NCI-H2029 (cell line): ENCODE data around the gene CHMP1A.
"Not testable (repeated sequence)": the region's sequence is repeated elsewhere in the genome, so short reads cannot be mapped to it uniquely, and the experiment has no call there.

ENCODE experiments used
- DNase-seq: peaks from one replicate; lab custom pipeline; 2025; lab: John Stamatoyannopoulos, UW

Gene CHMP1A

DNA sequence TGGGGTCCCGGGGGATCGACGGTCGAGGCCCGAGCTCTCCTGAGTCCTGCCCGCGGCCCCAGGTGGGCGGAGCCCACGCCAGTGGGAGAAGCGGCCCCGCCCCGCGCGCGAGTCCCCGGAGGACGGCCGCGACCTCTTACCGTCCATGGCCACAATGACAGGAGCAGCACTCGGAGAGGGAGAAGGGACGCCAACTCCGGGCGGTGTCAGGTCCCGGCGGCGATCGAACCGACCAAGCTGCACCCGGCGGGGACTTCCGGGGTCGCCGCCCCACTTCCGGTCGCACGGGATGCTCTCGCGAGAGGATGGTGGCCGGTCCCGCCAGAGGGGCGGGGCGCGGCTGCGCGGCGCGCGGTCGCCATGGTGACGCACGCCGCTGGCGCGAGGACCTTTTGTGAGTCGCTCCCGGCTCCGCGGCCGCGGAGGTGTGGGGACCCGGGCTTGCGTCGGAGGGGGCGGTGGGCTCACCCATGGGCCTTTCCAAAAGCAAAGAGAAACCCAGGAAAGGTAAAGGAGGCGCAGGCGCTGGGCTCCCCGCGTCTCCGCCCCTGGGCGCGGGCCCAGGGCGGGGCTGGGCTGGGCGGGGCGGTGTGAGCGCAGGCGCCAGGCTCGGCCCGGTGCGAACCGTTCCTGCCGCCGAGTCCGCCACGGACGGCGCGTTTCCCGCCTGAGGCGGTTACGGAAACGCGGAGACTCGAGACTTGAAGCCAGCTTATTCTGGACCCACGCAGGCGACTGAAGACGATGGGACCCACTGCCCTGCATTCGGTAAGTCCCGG lies at the start of gene CHMP1A, which contains the start of gene SPATA33:
TSS of gene CHMP1A (minus strand) at position 267 of the 779 bp plus-strand sequence. CDS start at position 147, 120 bp downstream.
TSS of gene SPATA33 (plus strand) at position 395 of the 779 bp plus-strand sequence. CDS start at position 471, 76 bp downstream.
- peak; percentile 68 for DNase-seq

- no peak for DNase-seq
These were observed 49.2 kb upstream of the CHMP1A start for GRCh38 chr16:89706518-89707260.

DNA sequence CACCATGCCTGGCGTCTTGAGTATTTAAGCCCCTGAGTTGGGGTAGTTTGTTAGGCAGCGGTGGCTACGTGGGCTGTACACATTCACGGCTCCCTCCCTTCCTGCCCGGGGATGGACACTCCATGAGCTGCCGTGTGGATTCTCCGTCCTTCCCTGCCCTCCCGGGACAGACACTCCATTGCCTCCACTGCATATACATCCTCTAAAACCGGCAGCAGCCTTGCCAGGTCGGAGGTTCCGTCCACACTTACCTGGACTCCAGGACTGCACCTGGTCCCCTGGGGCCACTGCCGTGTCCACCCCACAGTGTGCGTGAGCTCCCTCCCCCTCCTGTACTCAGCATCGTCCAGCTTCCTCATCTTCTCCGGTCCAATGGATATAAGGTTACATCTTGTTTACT lies 47.5 kb upstream of the CHMP1A start:
- DNase-seq: no peak

DNA sequence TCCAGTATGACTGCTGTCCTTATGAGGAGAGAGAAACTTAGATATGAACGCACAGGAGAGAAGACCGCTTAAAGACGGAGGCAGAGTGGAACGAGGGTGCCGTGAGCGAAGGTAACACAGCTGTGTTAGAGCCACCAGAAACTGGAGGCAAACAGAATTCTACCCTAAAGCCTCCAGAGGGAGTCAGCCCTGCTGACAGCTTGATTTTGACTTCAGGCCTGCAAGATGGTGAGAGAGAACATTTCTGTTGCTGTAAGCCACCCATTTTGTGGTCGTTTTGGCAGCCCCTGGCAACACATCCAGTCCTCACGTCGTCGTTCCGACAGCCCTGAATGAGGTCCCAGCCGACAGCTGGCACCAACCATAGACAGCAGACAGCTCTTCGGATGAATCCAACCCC lies 46.8 kb upstream of the CHMP1A start:
- no peak for DNase-seq

GRCh38 chr16:89701425-89702406 lies 44.2 kb upstream of the CHMP1A start, which contains the start of gene SPATA2L:
Gene SPATA2L (minus strand): TSS chr16:89701705. CDS start chr16:89701232, 473 bp downstream.
- DNase-seq: peak; percentile 83

- DNase-seq: peak; percentile 20
These were observed 43.3 kb upstream of the CHMP1A start for GRCh38 chr16:89700649-89701424.

- DNase-seq: peak; percentile 98
These were observed 42.7 kb upstream of the CHMP1A start for GRCh38 chr16:89700100-89700648.

GRCh38 chr16:89699629-89700099 lies 42.2 kb upstream of the CHMP1A start:
- not testable (repeated sequence) for DNase-seq

- not testable (repeated sequence) for DNase-seq
These were observed 41.2 kb upstream of the CHMP1A start for GRCh38 chr16:89698717-89699116.

GRCh38 chr16:89697616-89698331 lies 40.3 kb upstream of the CHMP1A start:
- DNase-seq: no peak

GRCh38 chr16:89697161-89697615 lies 39.7 kb upstream of the CHMP1A start:
- peak; percentile 4 for DNase-seq

DNA sequence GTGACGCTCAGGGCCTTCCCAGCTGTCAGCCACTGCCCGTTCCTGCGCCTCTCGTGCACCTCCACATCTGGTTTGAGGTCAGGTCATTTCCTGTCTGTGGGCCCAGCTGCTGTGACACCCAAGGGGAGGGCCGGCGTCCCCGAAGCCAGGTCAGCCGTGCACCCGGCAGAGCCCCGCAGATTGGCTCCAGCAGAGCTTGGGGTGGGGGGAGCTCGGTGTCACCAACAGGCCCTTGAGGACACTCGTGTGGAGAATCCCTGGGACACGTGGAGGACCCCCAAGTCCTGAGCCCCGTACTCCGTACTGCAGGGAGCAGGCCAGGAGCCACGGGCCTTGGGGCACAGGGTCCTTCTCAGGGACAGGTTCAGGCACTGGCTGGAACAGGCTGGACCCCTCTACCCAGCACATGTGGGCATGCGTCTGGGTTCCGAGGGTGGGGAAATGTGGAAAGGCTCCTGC lies 39.2 kb upstream of the CHMP1A start:
- no peak for DNase-seq

DNA sequence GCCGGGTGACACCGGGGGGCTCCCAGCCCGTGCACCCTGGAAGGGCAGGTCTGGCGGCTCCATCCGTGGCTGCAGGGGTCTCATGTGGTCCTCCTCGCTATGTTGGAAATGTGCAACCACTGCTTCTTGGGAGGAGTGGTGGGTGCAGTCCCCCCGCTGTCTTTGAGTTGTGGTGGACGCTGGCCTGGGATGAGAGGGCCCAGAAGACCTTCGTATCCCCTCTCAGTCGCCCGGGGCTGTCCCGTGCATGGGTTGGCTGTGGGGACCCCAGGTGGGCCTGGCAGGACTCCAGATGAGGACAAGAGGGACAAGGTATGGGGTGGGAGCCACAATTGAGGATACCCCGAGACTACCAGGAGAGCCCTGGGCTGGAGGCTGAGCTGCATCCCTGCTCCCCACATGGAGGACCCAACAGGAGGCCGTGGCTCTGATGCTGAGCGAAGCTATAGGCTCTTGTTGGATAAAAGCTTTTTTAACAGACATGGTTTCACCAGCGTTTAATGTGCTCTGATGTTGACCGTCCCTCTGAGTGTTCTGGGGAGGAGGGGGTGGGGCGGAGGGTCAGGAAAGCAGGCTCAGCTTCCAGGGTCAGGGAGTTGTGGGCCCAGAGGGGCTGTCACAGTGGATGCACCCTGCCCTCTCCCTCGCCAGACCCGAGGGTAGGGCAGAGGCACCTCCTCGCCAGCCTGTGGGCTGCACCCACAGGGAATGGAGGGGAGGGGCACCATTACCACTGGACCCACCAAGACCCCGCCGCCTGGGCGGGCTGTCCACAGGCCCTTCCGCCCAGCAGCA lies 38.6 kb upstream of the CHMP1A start:
- DNase-seq: no peak

- no peak for DNase-seq
These were observed 37.8 kb upstream of the CHMP1A start for GRCh38 chr16:89695086-89695874.

GRCh38 chr16:89694784-89695085 lies 37.2 kb upstream of the CHMP1A start:
- DNase-seq: not testable (repeated sequence)

GRCh38 chr16:89693931-89694783 lies 36.6 kb upstream of the CHMP1A start:
- DNase-seq: no peak

DNA sequence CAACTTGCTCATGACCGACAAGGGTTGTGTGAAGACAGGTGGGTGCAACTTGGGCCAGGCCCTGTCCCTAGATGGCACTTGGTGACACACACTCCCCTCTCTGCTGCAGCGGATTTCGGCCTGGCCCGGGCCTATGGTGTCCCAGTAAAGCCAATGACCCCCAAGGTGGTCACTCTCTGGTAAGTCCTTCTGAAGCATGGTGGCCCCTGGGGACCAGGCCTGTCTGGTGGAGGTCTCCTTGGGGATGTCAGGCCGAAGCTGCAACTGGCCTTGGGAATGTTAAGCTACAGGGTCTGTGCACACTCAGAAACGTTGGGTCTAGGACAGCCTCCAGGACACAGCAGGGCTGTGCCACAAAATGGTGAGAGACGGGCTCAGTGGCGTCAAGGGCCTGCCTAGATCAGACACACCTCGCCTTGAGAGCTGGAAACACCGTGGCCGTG lies 35.8 kb upstream of the CHMP1A start:
- no peak for DNase-seq
